GM06990 (cell line): ENCODE data around the gene SOWAHA.

ENCODE experiments used
- DNase-seq: peaks from one replicate; pipeline ENCODE4 v3.0.0-alpha.2; 2011; ENCODE audit not compliant: insufficient read length; ENCODE audit errors: extremely low read depth
- H3K27me3 ChIP-seq: replicated peaks from 2 replicates; pipeline ENCODE4 v1.6.0; 2011; ENCODE audit warnings: low read length; ENCODE audit not compliant: control insufficient read depth, insufficient read depth
- H3K36me3 ChIP-seq: 2 replicates; pipeline ENCODE4 v1.5.1; 2011; ENCODE audit warnings: low read length; ENCODE audit not compliant: control insufficient read depth, insufficient read depth
- H3K4me3 ChIP-seq: replicated peaks from 2 replicates; pipeline ENCODE4 v1.5.1; 2011; ENCODE audit warnings: low read depth, mild to moderate bottlenecking, control low read depth, low read length
- TF ChIP-seq, protein P1 (sequence below): IDR thresholded peaks from 2 replicates; pipeline ENCODE4 v1.5.1; 2011; ENCODE audit warnings: low read length, control low read depth, mild to moderate bottlenecking, inconsistent platforms; ENCODE audit not compliant: insufficient read depth, poor library complexity, severe bottlenecking

Gene SOWAHA

DNA sequence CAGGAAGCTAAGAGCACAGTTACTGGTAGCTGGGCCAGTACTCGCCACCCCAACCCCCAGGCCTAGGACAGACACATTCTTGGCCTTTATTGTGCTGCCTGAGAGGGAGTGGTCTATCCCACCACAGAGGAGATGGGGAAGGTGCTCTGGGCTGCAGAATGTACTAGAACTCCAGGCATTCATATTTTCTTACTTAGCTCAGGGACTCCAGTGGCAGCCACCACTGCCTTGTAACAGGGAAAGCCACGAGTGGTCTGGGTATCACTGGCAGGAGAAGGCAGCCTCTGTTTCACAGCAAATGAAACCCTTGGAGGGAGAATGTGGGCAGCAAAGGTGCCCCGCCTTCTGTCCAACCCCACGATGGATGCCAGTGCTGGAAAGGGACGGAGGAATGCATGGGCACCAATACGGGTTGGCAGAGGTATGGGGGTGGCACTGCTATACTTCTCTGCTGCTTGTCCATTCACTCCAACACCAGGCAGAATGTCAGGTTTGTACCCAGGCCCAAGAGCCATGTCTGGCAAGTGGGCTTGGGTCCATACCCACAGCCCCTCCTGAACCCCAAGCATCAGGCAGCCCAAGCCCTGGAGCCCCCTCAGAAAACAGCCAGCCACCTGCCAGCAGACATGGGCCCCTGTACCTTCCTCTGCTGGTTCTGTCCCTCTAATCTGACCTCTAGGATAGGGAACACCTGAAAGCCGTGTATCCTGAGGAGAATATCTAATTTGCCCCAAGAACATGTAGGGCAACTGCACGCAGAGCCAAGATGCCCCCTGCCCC is 40.6 kb upstream of the SOWAHA start:
- no peak overlapping the region for H3K4me3 ChIP-seq
- no peaks in the 10 kb centered on the region for H3K27me3 ChIP-seq
- TF ChIP-seq, protein P1, sequence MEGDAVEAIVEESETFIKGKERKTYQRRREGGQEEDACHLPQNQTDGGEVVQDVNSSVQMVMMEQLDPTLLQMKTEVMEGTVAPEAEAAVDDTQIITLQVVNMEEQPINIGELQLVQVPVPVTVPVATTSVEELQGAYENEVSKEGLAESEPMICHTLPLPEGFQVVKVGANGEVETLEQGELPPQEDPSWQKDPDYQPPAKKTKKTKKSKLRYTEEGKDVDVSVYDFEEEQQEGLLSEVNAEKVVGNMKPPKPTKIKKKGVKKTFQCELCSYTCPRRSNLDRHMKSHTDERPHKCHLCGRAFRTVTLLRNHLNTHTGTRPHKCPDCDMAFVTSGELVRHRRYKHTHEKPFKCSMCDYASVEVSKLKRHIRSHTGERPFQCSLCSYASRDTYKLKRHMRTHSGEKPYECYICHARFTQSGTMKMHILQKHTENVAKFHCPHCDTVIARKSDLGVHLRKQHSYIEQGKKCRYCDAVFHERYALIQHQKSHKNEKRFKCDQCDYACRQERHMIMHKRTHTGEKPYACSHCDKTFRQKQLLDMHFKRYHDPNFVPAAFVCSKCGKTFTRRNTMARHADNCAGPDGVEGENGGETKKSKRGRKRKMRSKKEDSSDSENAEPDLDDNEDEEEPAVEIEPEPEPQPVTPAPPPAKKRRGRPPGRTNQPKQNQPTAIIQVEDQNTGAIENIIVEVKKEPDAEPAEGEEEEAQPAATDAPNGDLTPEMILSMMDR, result no peak
- H3K36me3 ChIP-seq, result no peaks in the 10 kb centered on the region; the same call in 1 of the 2 replicates
- DNase-seq, result no peak

DNA sequence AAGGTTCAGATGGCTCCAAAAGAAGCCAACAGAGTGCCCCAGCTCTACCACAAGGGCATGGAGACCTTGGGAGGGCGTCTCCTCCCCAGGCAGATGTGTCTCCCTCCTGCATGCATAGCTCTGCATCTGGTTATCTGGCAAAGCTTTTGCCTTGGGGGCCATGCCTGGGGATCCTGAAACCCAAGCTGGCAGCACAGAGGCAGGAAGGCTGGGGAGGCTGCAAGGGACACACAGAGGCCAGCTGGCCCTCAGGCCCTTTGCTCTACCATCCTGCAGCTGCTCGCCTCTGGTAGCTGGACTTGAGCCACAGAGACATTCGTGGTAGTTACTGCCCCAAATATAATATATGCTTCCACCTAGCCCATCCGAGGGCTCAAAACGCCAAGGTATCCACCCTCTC is 40.0 kb upstream of the SOWAHA start:
- DNase-seq, result no peak
- Histone ChIP-seq H3K36me3 (no peaks in the 10 kb centered on the region; the same call in 1 of the 2 replicates), H3K27me3 (no peaks in the 10 kb centered on the region), H3K4me3 (no peak overlapping the region)
- TF ChIP-seq, protein P1, result no peak

DNA sequence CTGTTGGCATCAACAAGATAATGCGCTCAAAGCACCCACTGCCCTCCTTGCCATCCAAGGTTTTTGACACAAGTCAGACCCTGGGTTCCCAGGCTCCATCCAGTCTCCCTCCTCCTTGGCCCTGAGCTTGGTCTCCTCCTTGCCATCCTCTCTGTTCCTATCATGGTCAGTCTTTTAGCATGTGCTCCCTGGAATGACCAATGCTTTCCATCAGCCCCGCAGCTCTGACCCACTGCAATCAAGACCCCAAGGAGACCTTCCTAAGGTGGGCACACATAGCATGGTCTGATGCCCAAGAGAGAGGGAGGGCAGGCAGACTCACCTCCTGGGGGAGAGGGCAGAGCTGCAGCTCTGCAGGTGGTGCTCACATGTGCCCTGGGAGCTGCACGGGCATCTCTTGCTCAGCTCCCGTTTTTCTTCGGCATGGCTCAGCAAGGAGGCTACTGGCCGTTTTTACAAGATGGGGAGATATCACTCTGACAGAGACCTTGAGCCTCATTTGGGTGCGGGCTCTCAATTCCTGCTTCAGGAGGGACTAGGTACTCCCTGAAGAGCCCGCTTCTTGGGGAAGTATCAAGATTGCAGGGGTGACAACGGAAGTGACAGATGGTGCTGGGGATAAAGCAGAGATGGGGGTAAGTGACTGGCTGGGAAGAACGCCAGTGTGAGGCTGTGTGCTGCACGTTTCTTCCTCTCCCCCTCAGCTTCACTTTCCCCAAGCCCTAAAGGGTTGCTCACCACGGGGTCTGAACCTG is 39.3 kb upstream of the SOWAHA start:
- Histone ChIP-seq H3K4me3 (no peak overlapping the region), H3K27me3 (no peaks in the 10 kb centered on the region), H3K36me3 (no peaks in the 10 kb centered on the region; the same call in 1 of the 2 replicates)
- DNase-seq, result no peak
- TF ChIP-seq, protein P1, result no peak

DNA sequence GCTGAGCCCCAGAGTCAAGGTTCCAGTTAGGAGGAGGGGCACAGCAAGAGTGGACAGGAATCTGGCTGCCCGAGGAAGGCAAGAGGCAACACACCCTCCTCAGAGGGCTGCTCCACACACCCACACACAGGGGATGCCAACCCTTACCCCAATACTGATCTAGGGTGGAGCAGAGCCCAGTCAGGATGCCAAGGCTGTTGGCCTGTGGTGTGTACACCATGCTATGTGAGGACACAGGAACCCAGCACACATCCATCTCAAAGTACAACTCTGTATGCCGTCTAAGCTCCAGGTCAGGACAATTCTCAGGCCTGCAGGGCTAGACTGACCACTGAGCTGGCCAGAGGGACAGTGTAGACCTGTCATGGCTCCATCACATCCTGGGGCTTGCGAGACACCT is 38.7 kb upstream of the SOWAHA start:
- no peak overlapping the region for H3K4me3 ChIP-seq
- no peaks in the 10 kb centered on the region for H3K27me3 ChIP-seq
- no peak for DNase-seq
- H3K36me3 ChIP-seq, result no peaks in the 10 kb centered on the region; the same call in 1 of the 2 replicates
- TF ChIP-seq, protein P1, result no peak

DNA sequence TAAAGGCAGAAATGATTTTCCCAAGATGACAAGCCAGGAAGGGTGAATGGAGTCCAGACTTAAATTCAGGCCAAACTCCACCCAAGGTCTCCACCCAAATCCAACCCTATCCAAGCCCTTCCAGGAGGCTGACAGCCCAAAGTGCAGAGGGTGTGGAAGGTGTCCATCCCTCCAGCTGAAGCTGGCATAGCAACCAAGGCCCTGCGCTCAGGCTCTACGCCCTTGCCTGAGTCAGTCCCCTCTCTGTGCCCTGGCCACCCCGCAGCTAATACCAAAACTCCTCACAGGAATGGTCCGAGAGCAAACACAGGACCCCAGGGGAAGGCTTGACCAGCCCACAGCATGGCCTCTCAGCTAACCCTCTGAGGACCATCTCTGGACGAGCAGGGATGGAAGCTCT is 38.2 kb upstream of the SOWAHA start:
- TF ChIP-seq, protein P1, result no peak

More for the DNA sequence above, 38.2 kb upstream of the SOWAHA start:
- no peak overlapping the region for H3K4me3 ChIP-seq
- DNase-seq, result no peak
- H3K36me3 ChIP-seq, result no peaks in the 10 kb centered on the region; the same call in 1 of the 2 replicates
- no peaks in the 10 kb centered on the region for H3K27me3 ChIP-seq
